Measurements from ENCODE around the gene SLC28A1.

DNA sequence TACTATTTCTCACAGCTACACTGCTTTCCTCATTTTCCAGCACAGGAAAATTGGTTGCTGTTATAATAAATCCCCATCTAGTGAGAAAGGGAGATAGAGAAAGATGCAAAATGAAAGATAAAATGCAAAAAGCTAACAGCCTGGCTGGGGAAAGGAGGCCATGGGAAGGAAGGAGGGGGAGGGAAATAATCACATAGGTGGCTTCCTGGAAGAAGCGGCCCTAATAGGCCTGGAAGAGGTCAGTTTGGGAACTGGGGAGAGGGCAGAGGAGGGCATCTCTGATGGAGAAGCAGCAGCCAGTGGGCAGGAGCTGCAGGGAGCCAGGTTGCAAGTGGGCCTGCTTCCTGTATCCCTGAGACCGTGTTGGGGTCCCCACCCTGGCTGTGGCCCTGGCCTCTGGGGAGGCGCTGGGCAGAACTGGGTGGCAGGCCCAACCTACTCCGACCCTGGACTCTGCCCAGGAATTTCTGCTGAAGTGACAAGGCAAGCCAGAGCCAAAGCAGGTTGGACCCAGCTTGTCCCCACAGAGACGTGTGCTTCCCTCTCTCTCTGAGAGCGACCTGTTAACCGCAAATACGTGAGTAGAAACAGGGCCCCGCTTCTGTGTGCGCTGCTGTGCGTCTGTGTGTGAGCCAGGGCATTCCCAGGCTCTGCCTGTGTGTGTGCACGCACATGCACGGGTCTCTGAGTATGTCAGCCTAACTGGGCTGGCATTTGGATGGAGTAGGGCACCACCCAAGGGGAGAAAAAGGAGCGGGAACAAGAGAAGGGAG lies 1.9 kb downstream of the SLC28A1 start:
- TF ChIP-seq, protein P1, sequence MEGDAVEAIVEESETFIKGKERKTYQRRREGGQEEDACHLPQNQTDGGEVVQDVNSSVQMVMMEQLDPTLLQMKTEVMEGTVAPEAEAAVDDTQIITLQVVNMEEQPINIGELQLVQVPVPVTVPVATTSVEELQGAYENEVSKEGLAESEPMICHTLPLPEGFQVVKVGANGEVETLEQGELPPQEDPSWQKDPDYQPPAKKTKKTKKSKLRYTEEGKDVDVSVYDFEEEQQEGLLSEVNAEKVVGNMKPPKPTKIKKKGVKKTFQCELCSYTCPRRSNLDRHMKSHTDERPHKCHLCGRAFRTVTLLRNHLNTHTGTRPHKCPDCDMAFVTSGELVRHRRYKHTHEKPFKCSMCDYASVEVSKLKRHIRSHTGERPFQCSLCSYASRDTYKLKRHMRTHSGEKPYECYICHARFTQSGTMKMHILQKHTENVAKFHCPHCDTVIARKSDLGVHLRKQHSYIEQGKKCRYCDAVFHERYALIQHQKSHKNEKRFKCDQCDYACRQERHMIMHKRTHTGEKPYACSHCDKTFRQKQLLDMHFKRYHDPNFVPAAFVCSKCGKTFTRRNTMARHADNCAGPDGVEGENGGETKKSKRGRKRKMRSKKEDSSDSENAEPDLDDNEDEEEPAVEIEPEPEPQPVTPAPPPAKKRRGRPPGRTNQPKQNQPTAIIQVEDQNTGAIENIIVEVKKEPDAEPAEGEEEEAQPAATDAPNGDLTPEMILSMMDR (IDR thresholded peaks at IDR 0.05; ENCODE audit: poor library complexity) = no peak
- no peak for TF ChIP-seq EZH2phosphoT487 (IDR thresholded peaks at IDR 0.05; ENCODE audit: low read depth, severe bottlenecking, unreplicated experiment)

Measured in hepatocyte (in vitro differentiated cells).